ENCODE results near the gene RELN. TPM values are rescaled to one million over a fixed set of nuclear protein-coding genes. Genes with fewer than 3 reads are reported as not detected.
"Not testable (repeated sequence)": the region's sequence is repeated elsewhere in the genome, so short reads cannot be mapped to it uniquely, and the experiment has no call there.

RELN gene
- polyA plus RNA-seq, 2 donors: 0.10 to 0.65 TPM

DNA sequence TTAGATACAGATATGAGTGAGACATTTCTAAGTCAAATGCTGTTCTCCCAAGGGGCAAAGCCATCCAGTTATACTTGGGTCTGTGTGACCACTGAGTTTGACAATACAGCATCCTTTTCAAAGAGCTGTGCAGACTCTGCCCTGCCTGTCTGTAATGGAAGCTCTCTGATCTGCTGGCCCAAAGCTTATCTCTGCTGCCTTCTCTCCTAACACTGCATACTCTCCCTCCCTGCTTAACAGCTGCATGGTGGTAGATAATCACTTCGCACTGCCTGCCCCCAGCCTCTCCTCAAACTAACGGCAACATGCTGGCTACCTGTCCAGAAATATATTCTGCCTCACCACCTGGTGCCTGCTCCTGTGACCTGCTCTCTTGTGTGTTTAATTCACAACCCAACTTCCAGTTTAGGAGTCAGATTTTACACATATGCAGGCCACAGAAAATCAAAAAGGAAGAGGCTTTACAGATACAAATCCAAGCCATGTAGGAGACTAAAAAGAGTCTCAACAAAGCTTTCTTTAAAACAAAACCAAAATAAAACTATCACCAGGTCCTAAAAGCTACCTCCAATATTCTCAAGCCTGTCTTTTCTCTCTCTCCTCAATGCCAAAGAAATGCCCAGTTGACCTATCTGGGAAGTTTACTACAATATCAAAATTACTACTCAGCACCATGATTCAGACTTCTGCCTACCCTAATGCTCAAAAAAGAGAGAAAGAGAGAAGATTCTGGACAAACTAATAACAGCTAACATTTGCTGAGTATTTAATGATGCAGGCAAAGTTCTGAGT lies 145.6 kb downstream of the RELN start:
- Histone ChIP-seq H3K27me3 (ENCODE audit: control insufficient read depth in 1 of 2, insufficient read depth in 2 of 2, low read length in 2 of 2) (no peaks in the 10 kb centered on the region), H3K4me1 (ENCODE audit: control insufficient read depth in 2 of 2, insufficient read depth in 2 of 2, low read length in 1 of 2) (no peaks in the 10 kb centered on the region), H3K27ac (ENCODE audit: low read depth in 2 of 2, low read length in 1 of 2) (no peak overlapping the region), H3K9me3 (ENCODE audit: control insufficient read depth in 2 of 2, insufficient read depth in 1 of 2, low read depth in 1 of 2, low read length in 1 of 2) (no peaks in the 10 kb centered on the region), H3K4me3 (ENCODE audit: low read depth in 1 of 2, low read length in 2 of 2) (no peak overlapping the region), H3K36me3 (ENCODE audit: control insufficient read depth in 2 of 2, insufficient read depth in 2 of 2, low read length in 1 of 2) (no peaks in the 10 kb centered on the region)
- WGBS, 2 donors: 48 to 50% methylated on average over 2 of the region's 2 CpGs

GRCh38 chr7:103833401-103833800 lies 156.1 kb downstream of the RELN start:
- Histone ChIP-seq H3K27ac (ENCODE audit: low read depth in 2 of 2, low read length in 1 of 2) (no peak overlapping the region), H3K27me3 (ENCODE audit: control insufficient read depth in 1 of 2, insufficient read depth in 2 of 2, low read length in 2 of 2) (no peaks in the 10 kb centered on the region), H3K4me1 (ENCODE audit: control insufficient read depth in 2 of 2, insufficient read depth in 2 of 2, low read length in 1 of 2) (no peaks in the 10 kb centered on the region), H3K36me3 (ENCODE audit: control insufficient read depth in 2 of 2, insufficient read depth in 2 of 2, low read length in 1 of 2) (no peaks in the 10 kb centered on the region), H3K4me3 (ENCODE audit: low read depth in 1 of 2, low read length in 2 of 2) (no peak overlapping the region), H3K9me3 (ENCODE audit: control insufficient read depth in 2 of 2, insufficient read depth in 1 of 2, low read depth in 1 of 2, low read length in 1 of 2) (peaks cover 3% of the 10 kb centered on the region in 2 donors)
- WGBS, 2 donors: 75 to 78% methylated on average over 3 of the region's 3 CpGs

- Histone ChIP-seq H3K27me3 (ENCODE audit: control insufficient read depth in 1 of 2, insufficient read depth in 2 of 2, low read length in 2 of 2) (no peaks in the 10 kb centered on the region), H3K9me3 (ENCODE audit: control insufficient read depth in 2 of 2, insufficient read depth in 1 of 2, low read depth in 1 of 2, low read length in 1 of 2) (peaks cover 0 to 3% of the 10 kb centered on the region in 2 donors), H3K4me1 (ENCODE audit: control insufficient read depth in 2 of 2, insufficient read depth in 2 of 2, low read length in 1 of 2) (no peaks in the 10 kb centered on the region), H3K27ac (ENCODE audit: low read depth in 2 of 2, low read length in 1 of 2) (no peak overlapping the region), H3K36me3 (ENCODE audit: control insufficient read depth in 2 of 2, insufficient read depth in 2 of 2, low read length in 1 of 2) (no peaks in the 10 kb centered on the region), H3K4me3 (ENCODE audit: low read depth in 1 of 2, low read length in 2 of 2) (no peak overlapping the region)
- WGBS, 2 donors: 66 to 76% methylated on average over 2 of the region's 2 CpGs
Measured at GRCh38 chr7:103832438-103832837, 157.0 kb downstream of the RELN start.

DNA sequence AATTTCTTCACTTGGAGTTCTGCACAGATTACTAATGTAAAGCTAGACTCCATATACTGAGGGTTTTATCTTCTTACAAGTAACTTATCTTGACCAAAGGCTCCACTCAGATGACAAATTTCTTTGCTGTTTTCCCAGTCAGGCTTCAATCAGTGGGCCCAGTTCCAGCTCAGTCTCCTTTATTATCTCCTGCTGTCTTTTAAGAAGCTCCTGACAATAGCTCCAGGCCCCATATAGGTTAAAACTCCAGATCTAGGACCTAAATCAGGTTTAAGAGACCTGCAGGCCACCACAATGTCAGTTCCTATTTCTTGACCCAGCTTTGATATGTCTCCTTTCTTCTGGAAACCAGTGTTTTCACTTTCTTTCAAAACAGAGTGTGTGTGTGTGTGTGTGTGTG lies 165.2 kb downstream of the RELN start:
- no peaks in the 10 kb centered on the region for H3K4me1 ChIP-seq (ENCODE audit: control insufficient read depth in 2 of 2, insufficient read depth in 2 of 2, low read length in 1 of 2)
- H3K4me3 ChIP-seq (ENCODE audit: low read depth in 1 of 2, low read length in 2 of 2): no peak overlapping the region
- H3K27ac ChIP-seq (ENCODE audit: low read depth in 2 of 2, low read length in 1 of 2): no peak overlapping the region
- no peaks in the 10 kb centered on the region for H3K9me3 ChIP-seq (ENCODE audit: control insufficient read depth in 2 of 2, insufficient read depth in 1 of 2, low read depth in 1 of 2, low read length in 1 of 2)
- H3K36me3 ChIP-seq (ENCODE audit: control insufficient read depth in 2 of 2, insufficient read depth in 2 of 2, low read length in 1 of 2): no peaks in the 10 kb centered on the region
- H3K27me3 ChIP-seq (ENCODE audit: control insufficient read depth in 1 of 2, insufficient read depth in 2 of 2, low read length in 2 of 2): no peaks in the 10 kb centered on the region

- no peak overlapping the region for H3K27ac ChIP-seq (ENCODE audit: low read depth in 2 of 2, low read length in 1 of 2)
- no peaks in the 10 kb centered on the region for H3K27me3 ChIP-seq (ENCODE audit: control insufficient read depth in 1 of 2, insufficient read depth in 2 of 2, low read length in 2 of 2)
- no peaks in the 10 kb centered on the region for H3K9me3 ChIP-seq (ENCODE audit: control insufficient read depth in 2 of 2, insufficient read depth in 1 of 2, low read depth in 1 of 2, low read length in 1 of 2)
- H3K4me1 ChIP-seq (ENCODE audit: control insufficient read depth in 2 of 2, insufficient read depth in 2 of 2, low read length in 1 of 2): no peaks in the 10 kb centered on the region
- H3K4me3 ChIP-seq (ENCODE audit: low read depth in 1 of 2, low read length in 2 of 2): no peak overlapping the region
- H3K36me3 ChIP-seq (ENCODE audit: control insufficient read depth in 2 of 2, insufficient read depth in 2 of 2, low read length in 1 of 2): no peaks in the 10 kb centered on the region
- WGBS, 2 donors: 83 to 87% methylated on average over 1 of the region's 1 CpG
Measured at GRCh38 chr7:103823084-103823483, 166.4 kb downstream of the RELN start.

GRCh38 chr7:103821092-103821491 lies 168.4 kb downstream of the RELN start:
- H3K36me3 ChIP-seq (ENCODE audit: control insufficient read depth in 2 of 2, insufficient read depth in 2 of 2, low read length in 1 of 2): no peaks in the 10 kb centered on the region
- H3K27me3 ChIP-seq (ENCODE audit: control insufficient read depth in 1 of 2, insufficient read depth in 2 of 2, low read length in 2 of 2): no peaks in the 10 kb centered on the region
- H3K27ac ChIP-seq (ENCODE audit: low read depth in 2 of 2, low read length in 1 of 2): no peak overlapping the region
- no peaks in the 10 kb centered on the region for H3K9me3 ChIP-seq (ENCODE audit: control insufficient read depth in 2 of 2, insufficient read depth in 1 of 2, low read depth in 1 of 2, low read length in 1 of 2)
- H3K4me3 ChIP-seq (ENCODE audit: low read depth in 1 of 2, low read length in 2 of 2): no peak overlapping the region
- no peaks in the 10 kb centered on the region for H3K4me1 ChIP-seq (ENCODE audit: control insufficient read depth in 2 of 2, insufficient read depth in 2 of 2, low read length in 1 of 2)
- 61 to 63% methylated on average over 2 of the region's 2 CpGs for WGBS, 2 donors

- H3K27ac ChIP-seq (ENCODE audit: low read depth in 2 of 2, low read length in 1 of 2); H3K27me3 ChIP-seq (ENCODE audit: control insufficient read depth in 1 of 2, insufficient read depth in 2 of 2, low read length in 2 of 2); H3K36me3 ChIP-seq (ENCODE audit: control insufficient read depth in 2 of 2, insufficient read depth in 2 of 2, low read length in 1 of 2); H3K4me3 ChIP-seq (ENCODE audit: low read depth in 1 of 2, low read length in 2 of 2); H3K9me3 ChIP-seq (ENCODE audit: control insufficient read depth in 2 of 2, insufficient read depth in 1 of 2, low read depth in 1 of 2, low read length in 1 of 2); H3K4me1 ChIP-seq (ENCODE audit: control insufficient read depth in 2 of 2, insufficient read depth in 2 of 2, low read length in 1 of 2): not testable (repeated sequence)
- WGBS, 2 donors: 75 to 78% methylated on average over 5 of the region's 5 CpGs
Measured at GRCh38 chr7:103815972-103816371, 173.5 kb downstream of the RELN start.

GRCh38 chr7:103813970-103814369 lies 175.5 kb downstream of the RELN start:
- H3K27me3 ChIP-seq (ENCODE audit: control insufficient read depth in 1 of 2, insufficient read depth in 2 of 2, low read length in 2 of 2): no peaks in the 10 kb centered on the region
- no peaks in the 10 kb centered on the region for H3K9me3 ChIP-seq (ENCODE audit: control insufficient read depth in 2 of 2, insufficient read depth in 1 of 2, low read depth in 1 of 2, low read length in 1 of 2)
- no peaks in the 10 kb centered on the region for H3K4me1 ChIP-seq (ENCODE audit: control insufficient read depth in 2 of 2, insufficient read depth in 2 of 2, low read length in 1 of 2)
- H3K36me3 ChIP-seq (ENCODE audit: control insufficient read depth in 2 of 2, insufficient read depth in 2 of 2, low read length in 1 of 2): no peaks in the 10 kb centered on the region
- 90 to 91% methylated on average over 2 of the region's 2 CpGs for WGBS, 2 donors
- H3K4me3 ChIP-seq (ENCODE audit: low read depth in 1 of 2, low read length in 2 of 2): no peak overlapping the region
- no peak overlapping the region for H3K27ac ChIP-seq (ENCODE audit: low read depth in 2 of 2, low read length in 1 of 2)

DNA sequence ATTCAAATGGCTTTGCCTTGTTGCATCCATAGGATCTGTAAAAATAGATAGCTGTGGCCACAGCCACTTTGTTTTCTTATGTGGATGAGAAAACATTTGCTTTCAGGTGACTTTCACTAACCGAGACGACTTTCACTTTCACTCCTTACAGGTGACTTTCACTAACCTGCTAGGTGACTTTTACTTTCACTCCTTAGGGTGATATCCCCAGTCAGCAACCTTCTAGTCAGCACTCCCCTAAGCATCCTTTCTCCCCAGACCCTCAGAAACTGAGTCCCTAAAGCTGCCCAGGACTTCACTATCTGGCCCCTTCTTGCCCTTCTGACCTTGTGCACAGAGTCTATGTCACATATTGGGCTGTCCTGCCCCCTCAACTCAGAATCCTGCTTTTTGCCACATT lies 177.5 kb downstream of the RELN start:
- Histone ChIP-seq H3K27ac (ENCODE audit: low read depth in 2 of 2, low read length in 1 of 2) (no peak overlapping the region), H3K9me3 (ENCODE audit: control insufficient read depth in 2 of 2, insufficient read depth in 1 of 2, low read depth in 1 of 2, low read length in 1 of 2) (no peaks in the 10 kb centered on the region), H3K27me3 (ENCODE audit: control insufficient read depth in 1 of 2, insufficient read depth in 2 of 2, low read length in 2 of 2) (no peaks in the 10 kb centered on the region), H3K4me3 (ENCODE audit: low read depth in 1 of 2, low read length in 2 of 2) (no peak overlapping the region), H3K4me1 (ENCODE audit: control insufficient read depth in 2 of 2, insufficient read depth in 2 of 2, low read length in 1 of 2) (no peaks in the 10 kb centered on the region), H3K36me3 (ENCODE audit: control insufficient read depth in 2 of 2, insufficient read depth in 2 of 2, low read length in 1 of 2) (no peaks in the 10 kb centered on the region)
- 34 to 49% methylated on average over 2 of the region's 2 CpGs for WGBS, 2 donors

DNA sequence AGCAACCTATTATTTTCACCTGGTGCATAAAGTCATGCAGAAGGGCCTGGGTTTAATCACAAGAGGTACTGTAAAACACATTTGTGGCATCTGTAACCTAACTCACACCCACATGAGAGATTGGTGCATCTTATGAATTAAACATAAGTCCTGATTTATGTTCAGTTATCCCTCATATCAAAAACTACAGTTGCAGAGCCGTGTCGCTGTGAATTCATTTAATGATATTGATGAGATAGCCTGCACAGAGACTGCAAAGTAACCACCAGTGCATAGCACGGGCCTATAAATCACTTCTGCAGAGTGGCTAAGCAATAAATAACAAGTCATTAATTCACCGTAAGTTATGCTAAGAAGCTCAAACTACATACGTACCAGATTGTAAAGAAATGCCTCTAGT lies 178.2 kb downstream of the RELN start:
- Histone ChIP-seq H3K4me3 (ENCODE audit: low read depth in 1 of 2, low read length in 2 of 2) (no peak overlapping the region), H3K27ac (ENCODE audit: low read depth in 2 of 2, low read length in 1 of 2) (no peak overlapping the region), H3K4me1 (ENCODE audit: control insufficient read depth in 2 of 2, insufficient read depth in 2 of 2, low read length in 1 of 2) (no peaks in the 10 kb centered on the region), H3K9me3 (ENCODE audit: control insufficient read depth in 2 of 2, insufficient read depth in 1 of 2, low read depth in 1 of 2, low read length in 1 of 2) (no peaks in the 10 kb centered on the region), H3K27me3 (ENCODE audit: control insufficient read depth in 1 of 2, insufficient read depth in 2 of 2, low read length in 2 of 2) (no peaks in the 10 kb centered on the region), H3K36me3 (ENCODE audit: control insufficient read depth in 2 of 2, insufficient read depth in 2 of 2, low read length in 1 of 2) (no peaks in the 10 kb centered on the region)
- 71 to 74% methylated on average over 5 of the region's 5 CpGs for WGBS, 2 donors
